ENCODE data around the gene TUBB2B.

The TUBB2B gene

DNA sequence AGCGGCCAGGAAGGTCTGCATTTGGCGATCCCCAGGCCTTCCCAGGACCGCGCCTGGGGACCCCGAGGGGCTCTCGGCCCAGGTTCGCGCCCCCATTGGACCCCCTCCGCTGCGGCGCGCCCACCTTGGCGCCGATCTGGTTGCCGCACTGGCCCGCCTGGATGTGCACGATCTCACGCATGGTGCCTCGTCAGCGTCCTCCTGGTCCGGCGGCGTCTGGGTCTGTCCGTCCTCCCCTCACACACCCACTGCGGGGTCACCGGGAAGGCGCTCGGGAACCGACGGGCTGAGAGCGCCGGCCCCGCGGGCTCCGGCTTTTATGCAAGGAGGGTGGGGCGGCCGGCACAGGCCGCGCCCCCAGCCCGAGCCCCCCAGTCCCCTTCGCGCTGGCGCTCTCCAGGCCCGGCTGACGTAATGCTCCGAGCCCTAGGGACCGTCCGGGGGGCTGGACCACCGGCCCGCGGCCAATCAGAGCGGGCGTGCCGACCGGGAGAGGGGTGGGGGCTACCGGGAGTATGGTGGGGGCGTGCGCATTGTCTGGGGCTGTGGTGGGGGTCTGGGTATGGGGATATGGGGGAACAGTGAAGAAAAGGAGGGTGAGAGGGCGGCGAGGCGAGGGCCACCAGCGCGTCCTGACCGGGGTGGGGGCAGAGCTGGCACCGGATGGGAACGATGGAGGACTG lies at the start of gene TUBB2B:
TSS of gene TUBB2B (minus strand) at position 291 of the 683 bp plus-strand sequence. CDS start at position 181, 110 bp downstream.
- in situ Hi-C loops (cut with MboI; ENCODE audit: low sequenced_read_pairs) = no loop called here
- peak within 1 kb of the TSS; percentile 97 for H3K4me3 ChIP-seq
- peaks cover 35% of the 10 kb centered on the region for H3K4me1 ChIP-seq
- peaks cover 20% of the 10 kb centered on the region for H3K36me3 ChIP-seq (replicated peaks)
- DNase-seq (ENCODE audit: low spot score in 2 of 2) = peak; percentile 81 to 94
- no peaks in the 10 kb centered on the region for H3K27me3 ChIP-seq (ENCODE audit: low read depth)
- no peaks in the 10 kb centered on the region for H3K9me3 ChIP-seq

DNA sequence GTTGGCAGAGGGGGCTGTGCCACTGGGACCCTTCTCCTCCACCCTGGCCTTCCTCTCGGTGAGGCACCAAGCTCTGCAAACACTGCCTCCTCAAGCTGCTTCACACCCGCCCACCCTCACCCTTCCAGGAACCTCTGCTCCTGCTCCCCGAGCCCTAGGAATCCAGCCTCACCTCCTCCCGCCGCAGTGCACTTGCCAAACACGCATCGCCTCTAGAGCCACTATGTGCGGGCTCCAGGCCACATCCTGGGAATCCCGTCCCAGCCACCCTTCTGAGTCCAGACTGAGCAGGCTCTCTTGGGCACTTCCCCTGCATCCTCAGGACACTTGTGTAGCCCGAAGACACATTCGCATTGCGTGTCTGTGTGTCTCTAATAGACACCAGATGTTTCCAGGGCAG lies 49.8 kb upstream of the TUBB2B start:
- DNase-seq (ENCODE audit: low spot score in 2 of 2) = no peak
- Histone ChIP-seq H3K27me3 (ENCODE audit: low read depth) (no peaks in the 10 kb centered on the region), H3K36me3 (replicated peaks) (peaks cover 13% of the 10 kb centered on the region; the same call in 1 of the 2 replicates), H3K9me3 (no peaks in the 10 kb centered on the region), H3K4me3 (no peak overlapping the region), H3K4me1 (no peaks in the 10 kb centered on the region)
- in situ Hi-C loops (cut with MboI; ENCODE audit: low sequenced_read_pairs) = loop anchor here (5.0 kb wide), 1 partner anchor 455 kb away; no protein-coding TSS in a partner anchor

DNA sequence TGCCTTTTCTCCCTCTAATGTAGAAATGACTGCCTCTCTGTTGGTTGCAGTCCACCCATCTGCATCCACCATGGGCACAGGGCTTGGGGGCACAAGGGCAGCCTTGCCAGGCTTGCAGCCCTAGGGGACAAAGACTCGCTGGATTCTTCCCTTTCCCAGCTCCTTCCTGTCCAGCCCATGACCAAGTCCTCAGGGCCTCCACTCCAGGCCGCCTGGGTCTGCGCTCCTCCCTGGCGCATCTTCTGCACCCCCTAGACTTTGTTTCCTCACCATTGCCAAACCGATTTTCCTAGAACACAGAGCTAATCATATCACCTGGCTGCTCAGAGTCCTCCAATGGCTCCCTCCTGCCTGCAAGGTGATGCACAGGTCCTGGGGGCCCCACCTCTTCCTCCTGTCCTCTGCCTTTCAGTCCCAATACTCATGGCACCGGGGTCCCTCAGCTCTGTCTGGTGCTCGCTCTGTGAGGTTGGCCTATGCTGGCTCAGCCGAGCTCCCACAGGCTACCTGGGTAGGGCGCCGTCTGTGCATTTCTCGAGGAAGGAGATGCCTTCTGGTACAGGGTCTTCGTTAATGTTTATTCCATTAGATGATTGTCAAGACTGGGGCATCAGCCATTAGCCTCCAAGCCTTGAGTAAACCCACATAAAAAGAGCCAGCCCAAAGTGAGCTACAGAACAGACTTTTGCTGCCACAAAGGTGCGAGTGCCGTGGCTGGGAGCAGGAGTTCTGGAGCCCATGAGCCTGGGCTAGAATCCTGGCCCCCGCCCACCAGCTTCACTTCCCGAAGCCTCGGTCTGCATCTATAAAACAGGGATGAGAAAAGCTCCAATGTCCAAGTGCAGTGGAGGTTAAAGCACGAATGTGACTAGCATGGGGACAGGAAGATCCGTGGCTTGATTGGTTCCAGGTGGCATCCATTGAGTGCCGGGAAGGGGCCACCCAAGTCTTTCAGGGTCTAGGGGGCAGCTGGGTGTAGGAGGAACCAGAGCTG lies 49.0 kb upstream of the TUBB2B start:
- no peak overlapping the region for H3K4me3 ChIP-seq
- H3K27me3 ChIP-seq (ENCODE audit: low read depth) = no peaks in the 10 kb centered on the region
- no peaks in the 10 kb centered on the region for H3K4me1 ChIP-seq
- H3K36me3 ChIP-seq (replicated peaks) = peaks cover 21% of the 10 kb centered on the region
- in situ Hi-C loops (cut with MboI; ENCODE audit: low sequenced_read_pairs) = loop anchor here (5.0 kb wide), 1 partner anchor 456 kb away; no protein-coding TSS in a partner anchor
- no peak for DNase-seq (ENCODE audit: low spot score in 2 of 2)
- H3K9me3 ChIP-seq = no peaks in the 10 kb centered on the region

DNA sequence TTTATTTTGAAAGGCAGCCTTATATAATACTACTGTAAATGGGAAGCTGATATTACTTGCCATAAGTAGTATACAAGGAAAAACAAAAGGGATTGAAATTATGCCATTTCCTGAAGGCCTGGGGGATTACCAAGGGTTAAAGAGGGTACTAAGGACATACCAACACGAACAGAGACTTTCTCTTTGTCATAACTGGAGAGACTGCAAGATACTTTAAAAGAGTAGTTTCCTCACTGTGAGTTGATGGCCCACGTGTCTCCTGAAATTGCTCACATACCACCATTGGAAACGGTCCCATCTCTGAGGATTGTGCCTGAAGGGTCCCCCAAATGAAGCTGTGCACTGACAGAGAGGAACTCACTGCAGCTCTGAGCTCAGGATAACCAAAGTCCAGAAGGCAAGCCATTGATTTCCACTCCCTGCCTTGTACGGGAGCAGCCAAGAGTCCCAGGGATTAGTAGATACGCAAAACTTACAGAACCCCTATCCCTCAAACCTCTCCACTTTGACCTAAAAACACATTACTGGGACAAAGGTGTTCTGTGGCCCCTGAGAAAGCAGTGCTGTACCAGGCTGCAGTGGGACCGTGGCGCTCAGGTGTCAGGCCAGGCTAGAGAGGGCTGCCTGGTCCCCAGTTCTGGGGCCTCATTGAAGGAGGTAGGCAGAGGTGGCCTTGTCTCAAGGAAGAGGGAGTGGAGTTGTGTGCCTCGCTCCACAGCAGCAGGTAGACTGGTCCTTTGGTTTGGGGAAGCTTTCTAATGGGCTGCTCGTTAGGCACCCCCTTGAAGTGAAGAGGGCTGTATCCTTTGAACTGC lies 46.5 kb upstream of the TUBB2B start:
- DNase-seq (ENCODE audit: low spot score in 2 of 2) = no peak
- Histone ChIP-seq H3K4me3 (no peak overlapping the region), H3K4me1 (no peaks in the 10 kb centered on the region), H3K36me3 (replicated peaks) (peaks cover 44% of the 10 kb centered on the region), H3K27me3 (ENCODE audit: low read depth) (no peaks in the 10 kb centered on the region), H3K9me3 (no peaks in the 10 kb centered on the region)
- in situ Hi-C loops (cut with MboI; ENCODE audit: low sequenced_read_pairs) = no loop called here

DNA sequence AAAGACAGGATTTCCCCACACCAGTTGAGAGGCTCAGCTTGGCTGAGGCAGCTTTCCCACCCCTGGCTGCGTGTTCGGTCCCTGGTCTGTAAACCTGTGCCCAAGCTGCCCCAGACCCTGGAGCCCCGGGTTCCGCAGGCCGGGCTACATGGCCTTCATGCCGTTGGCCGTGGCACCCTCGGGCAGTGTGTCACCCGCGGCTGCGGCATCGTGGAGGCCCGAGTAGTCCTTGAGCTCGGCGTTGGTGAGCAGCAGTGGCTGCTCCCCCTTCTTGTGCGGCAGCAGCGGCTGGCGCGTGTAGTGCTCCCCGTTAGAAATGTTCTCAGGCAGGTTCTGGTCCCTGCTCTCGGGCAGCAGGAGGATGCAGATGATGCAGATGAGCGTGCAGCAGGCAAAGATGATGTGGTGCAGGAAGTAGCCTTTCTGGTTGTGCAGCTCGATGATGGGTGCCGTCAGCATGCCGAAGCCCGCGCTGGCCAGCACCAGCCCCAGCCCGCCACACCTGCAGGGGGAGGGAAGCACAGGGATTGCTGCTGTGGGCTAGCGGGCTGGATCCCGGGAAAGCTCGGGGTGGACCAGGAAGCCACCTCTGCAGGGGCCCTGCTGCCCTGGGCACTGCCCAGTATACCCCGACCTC lies 45.6 kb upstream of the TUBB2B start:
- H3K9me3 ChIP-seq = no peaks in the 10 kb centered on the region
- DNase-seq (ENCODE audit: low spot score in 2 of 2) = no peak
- H3K4me1 ChIP-seq = no peaks in the 10 kb centered on the region
- H3K4me3 ChIP-seq = no peak overlapping the region
- no peaks in the 10 kb centered on the region for H3K27me3 ChIP-seq (ENCODE audit: low read depth)
- H3K36me3 ChIP-seq (replicated peaks) = peaks cover 48% of the 10 kb centered on the region
- in situ Hi-C loops (cut with MboI; ENCODE audit: low sequenced_read_pairs) = no loop called here

DNA sequence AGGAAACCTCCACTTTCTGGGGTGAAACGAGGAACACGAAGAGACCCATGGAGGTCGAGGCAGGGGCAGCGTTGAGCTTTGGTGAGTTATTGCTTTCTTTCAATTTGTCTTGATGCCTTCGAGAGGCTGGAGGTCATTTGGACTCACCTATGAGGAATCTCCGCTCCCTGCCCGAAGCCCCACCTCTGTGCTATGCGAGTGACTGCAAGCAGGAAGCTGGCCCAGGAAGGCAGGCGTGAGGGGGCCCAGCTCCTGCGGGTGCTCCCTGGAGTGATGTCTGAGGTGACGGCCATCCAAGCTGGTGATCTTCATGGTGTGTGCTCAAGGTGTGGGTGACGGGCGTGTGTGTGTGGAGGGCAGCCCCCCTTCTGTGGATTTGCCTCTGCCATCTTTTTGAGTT lies 44.3 kb upstream of the TUBB2B start:
- Histone ChIP-seq H3K4me1 (no peaks in the 10 kb centered on the region), H3K36me3 (replicated peaks) (peaks cover 54% of the 10 kb centered on the region)

DNA sequence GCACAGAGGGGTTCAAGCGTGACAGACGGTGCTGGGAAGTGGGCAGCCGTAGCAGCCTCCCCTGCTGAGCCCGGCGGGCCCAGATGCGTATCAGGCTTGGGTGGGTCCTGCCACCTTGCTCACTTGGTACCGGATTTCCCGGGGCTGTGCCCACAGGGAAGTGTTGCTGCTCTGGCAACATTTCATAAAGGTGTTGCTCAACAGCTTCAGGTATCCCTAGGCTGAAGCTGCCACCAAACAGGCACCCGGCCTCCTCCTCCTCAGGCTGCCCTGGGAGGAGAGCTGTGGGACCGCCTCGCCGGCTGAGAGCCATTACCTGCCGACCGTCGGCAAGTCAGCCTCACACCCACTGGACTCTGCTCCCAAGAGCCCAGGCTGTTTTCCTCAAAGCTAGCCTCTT lies 42.8 kb upstream of the TUBB2B start:
- Histone ChIP-seq H3K27me3 (ENCODE audit: low read depth) (no peaks in the 10 kb centered on the region), H3K36me3 (replicated peaks) (peaks cover 62% of the 10 kb centered on the region), H3K4me1 (no peaks in the 10 kb centered on the region), H3K9me3 (no peaks in the 10 kb centered on the region), H3K4me3 (no peak overlapping the region)
- in situ Hi-C loops (cut with MboI; ENCODE audit: low sequenced_read_pairs) = no loop called here
- DNase-seq (ENCODE audit: low spot score in 2 of 2) = no peak

More for the DNA sequence above, 44.3 kb upstream of the TUBB2B start:
- H3K4me3 ChIP-seq = no peak overlapping the region
- DNase-seq (ENCODE audit: low spot score in 2 of 2) = no peak
- H3K27me3 ChIP-seq (ENCODE audit: low read depth) = no peaks in the 10 kb centered on the region
- in situ Hi-C loops (cut with MboI; ENCODE audit: low sequenced_read_pairs) = no loop called here
- no peaks in the 10 kb centered on the region for H3K9me3 ChIP-seq

DNA sequence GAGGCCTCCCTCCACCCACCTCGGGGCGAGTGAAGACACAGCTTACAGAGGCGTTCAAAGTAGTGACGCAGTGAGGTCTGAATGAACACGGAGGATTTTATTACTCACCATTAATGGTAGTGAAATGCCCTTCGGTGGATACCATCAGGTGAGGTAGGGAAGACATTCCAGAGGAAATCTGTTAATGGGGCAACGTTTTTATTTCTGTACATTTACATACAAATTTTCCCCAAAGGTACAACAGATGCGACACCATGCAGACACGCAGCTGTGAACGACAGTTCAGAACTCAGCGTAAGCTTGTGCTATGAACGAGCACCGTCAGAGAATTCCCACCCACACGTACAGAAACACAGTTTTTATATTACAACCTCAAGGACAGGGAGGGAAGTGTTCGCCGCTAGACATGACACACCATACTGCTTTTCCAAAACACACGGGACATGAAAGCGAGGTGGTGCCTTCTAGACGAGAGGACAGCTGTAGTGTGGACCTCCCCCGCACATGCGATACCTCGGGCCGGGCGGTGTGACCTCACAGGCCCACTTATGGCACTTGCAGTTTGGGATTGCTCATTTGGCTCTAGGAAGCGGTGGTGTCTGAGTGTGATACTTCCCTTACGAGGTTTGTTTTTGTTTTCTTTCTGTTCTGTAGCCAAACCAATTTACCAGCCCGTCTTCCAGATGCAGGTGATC lies 42.0 kb upstream of the TUBB2B start:
- Histone ChIP-seq H3K9me3 (no peaks in the 10 kb centered on the region), H3K4me3 (no peak overlapping the region), H3K4me1 (no peaks in the 10 kb centered on the region), H3K27me3 (ENCODE audit: low read depth) (no peaks in the 10 kb centered on the region), H3K36me3 (replicated peaks) (peaks cover 69% of the 10 kb centered on the region)
- in situ Hi-C loops (cut with MboI; ENCODE audit: low sequenced_read_pairs) = loop anchor here (10.0 kb wide), 1 partner anchor 715 kb away; no protein-coding TSS in a partner anchor
- no peak for DNase-seq (ENCODE audit: low spot score in 2 of 2)

DNA sequence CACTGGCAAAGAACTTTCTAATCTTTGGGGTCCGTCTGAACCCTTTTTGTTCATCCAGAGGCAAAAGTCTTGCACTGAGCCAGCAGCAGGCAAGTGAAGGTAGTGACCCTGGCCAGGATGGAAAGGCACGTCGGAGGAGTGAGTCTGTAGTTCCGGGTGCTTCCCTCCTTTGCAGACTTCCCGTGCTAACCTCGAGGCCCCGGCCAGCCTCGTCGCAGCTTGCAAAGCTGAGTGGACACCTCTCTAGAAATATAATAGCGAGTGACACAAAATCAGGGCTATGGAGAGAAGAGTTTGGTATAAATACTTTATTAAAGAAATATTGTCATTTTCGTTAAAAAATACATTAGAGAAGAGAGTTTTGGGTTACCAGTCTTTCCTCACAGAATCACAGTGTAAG lies 41.2 kb upstream of the TUBB2B start:
- Histone ChIP-seq H3K36me3 (replicated peaks) (peaks cover 73% of the 10 kb centered on the region), H3K27me3 (ENCODE audit: low read depth) (no peaks in the 10 kb centered on the region), H3K4me1 (no peaks in the 10 kb centered on the region), H3K9me3 (no peaks in the 10 kb centered on the region), H3K4me3 (no peak overlapping the region)
- in situ Hi-C loops (cut with MboI; ENCODE audit: low sequenced_read_pairs) = loop anchor here (10.0 kb wide), 1 partner anchor 716 kb away; no protein-coding TSS in a partner anchor
- DNase-seq (ENCODE audit: low spot score in 2 of 2) = no peak

DNA sequence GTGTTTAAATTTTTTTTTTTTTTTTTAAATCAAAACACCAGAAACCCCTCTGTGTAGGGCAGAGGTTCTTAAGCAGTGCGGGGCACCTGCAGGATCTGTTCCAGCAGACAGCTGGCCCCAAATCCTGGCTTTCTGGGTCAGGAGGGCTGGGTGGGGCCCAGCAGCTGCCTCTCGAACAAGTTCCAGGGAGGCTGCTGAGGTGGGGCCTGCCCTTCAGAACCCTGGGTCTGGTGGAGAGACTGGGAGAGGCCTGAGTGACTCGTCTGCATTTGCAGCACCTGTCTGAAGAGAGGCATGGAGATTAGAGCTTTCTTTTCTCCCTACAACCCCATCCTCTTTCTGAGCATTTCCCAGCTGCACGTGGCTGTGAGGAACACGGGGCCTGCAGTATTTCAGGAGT lies 39.7 kb upstream of the TUBB2B start:
- DNase-seq (ENCODE audit: low spot score in 2 of 2) = no peak
- H3K4me1 ChIP-seq = no peaks in the 10 kb centered on the region
- no peak overlapping the region for H3K4me3 ChIP-seq
- no peaks in the 10 kb centered on the region for H3K27me3 ChIP-seq (ENCODE audit: low read depth)
- H3K36me3 ChIP-seq (replicated peaks) = peaks cover 71% of the 10 kb centered on the region
- H3K9me3 ChIP-seq = no peaks in the 10 kb centered on the region
- in situ Hi-C loops (cut with MboI; ENCODE audit: low sequenced_read_pairs) = loop anchor here (10.0 kb wide), 1 partner anchor 718 kb away; no protein-coding TSS in a partner anchor

DNA sequence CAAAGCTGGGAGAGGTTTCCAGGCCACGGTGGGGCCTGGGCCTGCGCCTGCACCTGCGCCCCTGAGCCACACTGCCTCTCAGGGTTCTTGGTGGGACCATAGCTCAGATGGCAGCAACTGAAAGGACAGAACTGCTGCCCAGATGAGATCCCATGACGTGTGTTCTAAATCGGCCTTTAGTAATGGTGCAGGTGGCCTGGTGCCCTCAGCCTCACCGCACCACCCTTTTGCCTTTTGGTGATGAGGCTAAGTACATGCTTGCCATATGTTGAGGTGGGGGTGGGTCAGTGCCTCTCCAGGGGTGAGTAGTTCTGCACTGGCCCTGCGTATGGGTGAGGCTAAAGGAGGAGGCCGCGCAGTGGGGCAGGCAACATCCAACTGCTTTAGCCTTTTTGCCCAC lies 38.7 kb upstream of the TUBB2B start:
- H3K4me1 ChIP-seq = peaks cover 1% of the 10 kb centered on the region
- H3K36me3 ChIP-seq (replicated peaks) = peaks cover 61% of the 10 kb centered on the region
- no peaks in the 10 kb centered on the region for H3K27me3 ChIP-seq (ENCODE audit: low read depth)
- no peak for DNase-seq (ENCODE audit: low spot score in 2 of 2)
- H3K9me3 ChIP-seq = no peaks in the 10 kb centered on the region
- in situ Hi-C loops (cut with MboI; ENCODE audit: low sequenced_read_pairs) = loop anchor here (10.0 kb wide), 1 partner anchor 719 kb away; no protein-coding TSS in a partner anchor
- no peak overlapping the region for H3K4me3 ChIP-seq

DNA sequence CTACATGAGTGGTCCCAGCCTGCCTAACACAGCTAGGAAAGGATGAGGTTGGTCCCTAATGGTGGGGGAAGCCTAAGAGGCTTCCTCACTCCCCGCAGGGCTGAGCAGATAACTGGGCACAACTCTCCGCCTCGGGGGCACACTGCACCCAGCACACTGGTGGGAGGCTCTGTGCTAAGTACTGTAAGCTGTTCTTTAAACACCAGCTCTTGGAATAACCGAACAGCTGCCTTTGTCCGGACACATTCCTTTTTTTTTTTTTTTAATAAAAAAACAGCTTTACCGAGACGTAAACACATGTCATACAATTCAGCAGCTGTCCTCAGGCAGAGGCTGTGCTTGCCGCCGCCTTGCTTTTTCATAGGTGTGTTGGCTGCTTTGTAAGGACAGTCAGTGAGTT lies 38.2 kb upstream of the TUBB2B start:
- Histone ChIP-seq H3K4me1 (peaks cover 6% of the 10 kb centered on the region), H3K36me3 (replicated peaks) (peaks cover 56% of the 10 kb centered on the region), H3K27me3 (ENCODE audit: low read depth) (no peaks in the 10 kb centered on the region), H3K9me3 (no peaks in the 10 kb centered on the region), H3K4me3 (no peak overlapping the region)
- no peak for DNase-seq (ENCODE audit: low spot score in 2 of 2)
- in situ Hi-C loops (cut with MboI; ENCODE audit: low sequenced_read_pairs) = loop anchor here (10.0 kb wide), 1 partner anchor 719 kb away; no protein-coding TSS in a partner anchor

All from HAP-1 (cell line).